ENCODE results near the gene LFNG. TPM values are rescaled to one million over a fixed set of nuclear protein-coding genes. Genes with fewer than 3 reads are reported as not detected.

Gene LFNG
- total RNA-seq, 1 donor from 2014 or later, result 36.8 TPM

DNA sequence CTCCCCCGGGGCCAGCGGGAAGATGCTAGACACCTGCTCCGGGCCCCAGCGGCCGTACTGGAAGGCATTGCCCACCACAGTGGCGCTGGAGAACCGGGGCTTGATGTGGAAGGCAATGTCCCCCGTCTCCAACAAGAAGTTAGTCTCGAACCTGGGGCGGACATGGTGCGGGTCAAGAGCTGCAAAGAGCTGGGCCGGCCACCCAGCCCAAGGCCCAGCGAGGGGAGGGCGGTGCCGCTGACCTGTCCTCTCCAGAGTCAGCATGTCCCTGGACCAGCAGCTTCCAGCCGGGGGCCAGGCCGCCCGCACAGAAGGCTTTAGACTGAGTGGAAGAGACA is 43.9 kb upstream of the LFNG start:
- DNase-seq (ENCODE audit: extremely low spot score in 2 of 2), result no peak
- no peaks in the 10 kb centered on the region for H3K36me3 ChIP-seq
- no peak overlapping the region for H3K27ac ChIP-seq
- H3K9me3 ChIP-seq, result no peaks in the 10 kb centered on the region
- peaks cover 24% of the 10 kb centered on the region for H3K4me1 ChIP-seq
- no peak overlapping the region for H3K4me3 ChIP-seq
- TF ChIP-seq CTCF (IDR thresholded peaks at IDR 0.05) (no peak), POLR2AphosphoS5 (IDR thresholded peaks at IDR 0.05; ENCODE audit: insufficient read depth in 1 of 2, low read depth in 1 of 2) (no peak), POLR2A (IDR thresholded peaks at IDR 0.05) (no peak)
- no peaks in the 10 kb centered on the region for H3K27me3 ChIP-seq
- intact Hi-C loops (cut with DNase I), result loop anchor here (5.0 to 10.0 kb wide), 2 partner anchors 82 to 209 kb away; partner anchors contain the start of genes AMZ1, BRAT1 and IQCE

DNA sequence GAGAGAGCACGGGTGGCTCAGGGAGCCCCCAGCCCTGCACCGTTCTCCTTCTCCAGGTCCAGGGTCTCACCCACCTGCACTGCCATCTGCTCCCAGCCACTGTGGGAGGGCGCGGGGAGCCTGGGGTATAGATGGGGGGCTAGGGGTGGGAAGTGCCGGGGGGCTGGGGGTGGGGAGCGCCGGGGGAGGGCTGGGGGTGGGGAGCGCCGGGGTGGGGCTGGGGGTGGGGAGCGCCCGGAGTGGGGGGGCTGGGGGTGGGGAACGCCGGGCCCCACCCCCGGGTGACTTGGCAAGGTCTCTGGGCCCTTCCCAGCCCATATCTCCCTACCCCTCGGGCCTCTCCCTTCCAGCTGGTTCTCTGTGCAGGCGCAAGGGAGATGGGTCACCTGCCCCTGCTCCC is 43.3 kb upstream of the LFNG start, which contains the start of gene GRIFIN:
Gene GRIFIN, minus strand, starts transcription at position 101 of the 400 bp plus-strand sequence. Its CDS starts 15 bp downstream, at position 86.
- TF ChIP-seq CTCF (IDR thresholded peaks at IDR 0.05) (no peak), POLR2A (IDR thresholded peaks at IDR 0.05) (no peak), POLR2AphosphoS5 (IDR thresholded peaks at IDR 0.05; ENCODE audit: insufficient read depth in 1 of 2, low read depth in 1 of 2) (no peak)
- Histone ChIP-seq H3K4me1 (peaks cover 19% of the 10 kb centered on the region), H3K4me3 (no peak within 1 kb of the TSS), H3K36me3 (no peaks in the 10 kb centered on the region), H3K27me3 (no peaks in the 10 kb centered on the region), H3K27ac (no peak within 1 kb of the TSS), H3K9me3 (no peaks in the 10 kb centered on the region)
- no peak for DNase-seq (ENCODE audit: extremely low spot score in 2 of 2)
- intact Hi-C loops (cut with DNase I), result loop anchor here (5.0 to 10.0 kb wide), 2 partner anchors 81 to 209 kb away; partner anchors contain the start of genes AMZ1, BRAT1 and IQCE

DNA sequence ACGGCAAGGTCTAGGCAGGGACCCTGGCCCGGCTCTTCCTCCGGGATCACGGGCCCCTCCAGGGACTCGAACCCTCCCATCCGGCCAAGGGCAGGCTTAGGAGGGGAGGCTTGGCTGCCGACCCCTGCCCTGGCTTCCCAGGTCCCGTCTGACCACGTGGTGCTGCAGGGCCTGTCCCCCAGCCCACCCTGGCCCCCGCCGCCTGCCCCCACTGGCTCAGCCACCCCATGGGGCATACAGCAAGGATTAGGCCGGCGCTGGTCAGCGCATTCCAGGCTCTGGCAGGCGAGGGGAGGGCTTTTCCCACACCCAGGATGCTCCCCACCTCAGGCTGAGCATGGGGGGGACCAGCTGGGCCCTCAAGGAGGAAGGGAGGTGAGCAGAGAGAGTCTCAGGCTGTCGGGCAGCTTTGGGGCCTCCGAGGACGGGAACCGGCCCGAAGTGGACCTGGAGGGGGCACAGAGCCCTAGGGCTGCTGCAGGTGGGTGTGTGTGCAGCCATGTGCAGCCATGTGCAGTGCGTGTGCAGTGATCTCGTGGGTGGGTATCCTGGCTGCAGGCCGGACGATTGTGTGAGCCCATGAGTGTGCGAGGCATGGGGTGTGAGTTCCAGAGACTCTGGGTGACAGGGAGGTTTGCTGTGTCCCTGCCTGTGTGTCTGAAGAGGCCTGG is 42.7 kb upstream of the LFNG start:
- no peak overlapping the region for H3K4me3 ChIP-seq
- intact Hi-C loops (cut with DNase I), result loop anchor here (5.0 to 10.0 kb wide), 2 partner anchors 80 to 208 kb away; partner anchors contain the start of genes AMZ1, BRAT1 and IQCE
- H3K36me3 ChIP-seq, result no peaks in the 10 kb centered on the region
- H3K27ac ChIP-seq, result no peak overlapping the region
- no peaks in the 10 kb centered on the region for H3K9me3 ChIP-seq
- TF ChIP-seq POLR2AphosphoS5 (IDR thresholded peaks at IDR 0.05; ENCODE audit: insufficient read depth in 1 of 2, low read depth in 1 of 2) (no peak), POLR2A (IDR thresholded peaks at IDR 0.05) (no peak), CTCF (IDR thresholded peaks at IDR 0.05) (no peak)
- H3K27me3 ChIP-seq, result no peaks in the 10 kb centered on the region
- peaks cover 15% of the 10 kb centered on the region for H3K4me1 ChIP-seq
- DNase-seq (ENCODE audit: extremely low spot score in 2 of 2), result no peak

- TF ChIP-seq POLR2A (IDR thresholded peaks at IDR 0.05) (no peak), POLR2AphosphoS5 (IDR thresholded peaks at IDR 0.05; ENCODE audit: insufficient read depth in 1 of 2, low read depth in 1 of 2) (no peak), CTCF (IDR thresholded peaks at IDR 0.05) (peak; percentile 46 to 73 (median 71))
- H3K4me1 ChIP-seq, result peaks cover 15% of the 10 kb centered on the region
- no peaks in the 10 kb centered on the region for H3K9me3 ChIP-seq
- no peak overlapping the region for H3K4me3 ChIP-seq
- intact Hi-C loops (cut with DNase I), result loop anchor here (5.0 to 10.0 kb wide), 2 partner anchors 80 to 207 kb away; partner anchors contain the start of genes AMZ1, BRAT1 and IQCE
- H3K27me3 ChIP-seq, result no peaks in the 10 kb centered on the region
- no peak overlapping the region for H3K27ac ChIP-seq
- no peaks in the 10 kb centered on the region for H3K36me3 ChIP-seq
- DNase-seq (ENCODE audit: extremely low spot score in 2 of 2), result no peak
These were observed 41.9 kb upstream of the LFNG start for GRCh38 chr7:2477447-2478398.

Data from vagina (tissue), 2 donors.